ENCODE data around the gene SSX2IP. TPM values are rescaled to one million over a fixed set of nuclear protein-coding genes. Genes with fewer than 3 reads are reported as not detected.
"Not testable (repeated sequence)": the region's sequence is repeated elsewhere in the genome, so short reads cannot be mapped to it uniquely, and the experiment has no call there.

The SSX2IP gene
- total and polyA plus RNA-seq, 9 of the 15 experiments (the other 6 are each of a cell fraction or from before 2014, with no cell fraction given) = 20.6 to 96.7 (median 61.7) TPM

DNA sequence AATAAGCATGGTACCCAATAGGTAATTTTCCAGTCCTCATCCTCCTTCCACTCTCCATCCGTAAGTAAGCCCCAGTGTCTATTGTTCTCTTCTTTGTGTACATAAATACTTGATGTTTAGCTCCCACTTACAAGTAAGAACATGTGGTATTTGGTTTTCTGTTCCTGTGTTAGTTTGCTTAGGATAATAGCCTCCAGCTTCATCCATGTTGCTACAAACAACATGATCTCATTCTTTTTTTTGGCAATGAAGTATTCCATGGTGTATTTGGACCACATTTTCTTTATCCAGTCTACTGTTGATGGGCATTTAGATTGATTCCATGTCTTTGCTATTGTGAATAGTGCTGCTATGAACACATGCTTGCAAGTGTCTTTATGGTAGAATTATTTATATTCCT is 37.5 kb upstream of the SSX2IP start:
- H3K9me1 ChIP-seq (ENCODE audit: control insufficient read depth, insufficient read depth, low read length); H3K36me3 ChIP-seq (ENCODE audit: control insufficient read depth, insufficient read depth, low read length); H3K4me3 ChIP-seq; H4K20me1 ChIP-seq (replicated peaks; ENCODE audit: control insufficient read depth, insufficient read depth, low read length); DNase-seq (ENCODE audit: extremely low read depth in 1 of 4, low spot score in 3 of 4); H3K79me2 ChIP-seq (ENCODE audit: control insufficient read depth, insufficient read depth, low read length); CTCF ChIA-PET (ENCODE audit: low intra/inter-chr PET ratio); ATAC-seq; H3K9ac ChIP-seq (ENCODE audit: insufficient read depth in 1 of 2, low read depth in 2 of 2, low read length in 2 of 2); H3K27ac ChIP-seq (ENCODE audit: extremely low read depth, low read depth, low read length); H3K27me3 ChIP-seq (ENCODE audit: control insufficient read depth in 2 of 2, insufficient read depth in 2 of 2, low read length in 2 of 2); FAIRE-seq; intact Hi-C loops (cut with micrococcal nuclease); H3K4me1 ChIP-seq (replicated peaks in 1 of 2; ENCODE audit: control insufficient read depth in 2 of 2, insufficient read depth in 2 of 2, low read length in 2 of 2); BruUV-seq (replicated peaks); H3K4me2 ChIP-seq (ENCODE audit: insufficient read depth, low read length); H3K9me3 ChIP-seq (replicated peaks; ENCODE audit: control insufficient read depth, insufficient read depth, low read depth, low read length); in situ Hi-C loops (cut with MboI): not testable (repeated sequence)
- whole genome bisulfite sequencing (ENCODE audit: insufficient coverage, low coverage, missing lambda C conversion rate) = 31% methylated on average over 1 of the region's 1 CpG
- H2AFZ ChIP-seq (ENCODE audit: low read depth, low read length) = 0 out of 2 replicates have a peak overlapping the region, but pooled peaks have one; percentile 3
- POLR2A ChIA-PET = interaction anchor here (0.8 kb wide), 1 partner anchor 58 kb away, joined by 4 read pairs; no protein-coding TSS in a partner anchor

DNA sequence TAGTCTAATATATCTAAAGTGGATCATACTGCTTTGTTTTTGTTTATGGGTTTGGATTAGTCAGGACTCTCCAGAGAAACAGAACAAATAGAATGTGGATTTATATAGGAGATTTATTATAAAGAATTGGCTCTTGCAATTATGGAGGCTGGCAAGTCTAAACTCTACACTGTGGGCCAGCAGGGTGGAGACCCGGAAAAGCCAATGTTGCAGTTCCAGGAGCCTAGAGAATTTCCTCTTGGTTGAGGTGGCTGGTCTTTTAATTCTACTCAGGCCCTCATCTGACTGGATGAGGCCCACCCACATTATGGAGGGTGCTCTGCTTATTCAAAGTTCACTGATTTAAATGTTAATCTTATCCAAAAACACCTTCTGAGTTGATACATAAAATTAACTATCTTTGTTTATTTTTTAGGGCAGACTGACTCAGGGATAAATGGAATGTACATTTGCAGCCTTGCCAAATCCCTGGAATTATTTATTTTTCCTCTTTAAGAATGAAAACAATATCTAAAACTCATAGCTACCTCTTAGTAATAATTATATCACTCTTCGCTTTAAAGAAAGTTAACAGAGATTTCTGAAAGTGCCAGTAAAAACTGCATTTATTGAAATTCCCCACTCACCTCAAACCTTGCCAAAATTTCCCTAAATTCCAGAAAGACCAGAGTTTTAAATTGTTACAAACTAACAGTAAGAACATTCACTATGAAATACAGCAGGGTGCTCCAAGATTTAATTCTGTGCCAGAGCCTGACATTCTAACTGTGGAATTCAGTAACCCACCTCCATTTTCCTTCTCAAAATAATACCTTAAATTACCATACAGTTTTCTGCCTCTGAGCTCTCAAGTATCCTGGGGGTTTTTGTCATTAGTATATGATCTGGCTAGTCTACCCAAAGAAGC is 36.6 kb upstream of the SSX2IP start:
- intact Hi-C loops (cut with micrococcal nuclease) (no loop called here), in situ Hi-C loops (cut with MboI) (no loop called here)
- ATAC-seq (no peak), DNase-seq (ENCODE audit: extremely low read depth in 1 of 4, low spot score in 3 of 4) (no peak), FAIRE-seq (no peak)
- ChIA-PET POLR2A (interaction anchor here (0.8 kb wide), 1 partner anchor 58 kb away, joined by 4 read pairs; no protein-coding TSS in a partner anchor), CTCF (ENCODE audit: low intra/inter-chr PET ratio) (no interaction called here)
- Histone ChIP-seq H3K36me3 (ENCODE audit: control insufficient read depth, insufficient read depth, low read length) (no peaks in the 10 kb centered on the region), H3K4me3 (no peak overlapping the region), H3K9me1 (ENCODE audit: control insufficient read depth, insufficient read depth, low read length) (no peaks in the 10 kb centered on the region), H3K79me2 (ENCODE audit: control insufficient read depth, insufficient read depth, low read length) (no peaks in the 10 kb centered on the region), H4K20me1 (replicated peaks; ENCODE audit: control insufficient read depth, insufficient read depth, low read length) (no peaks in the 10 kb centered on the region), H3K27me3 (ENCODE audit: control insufficient read depth in 2 of 2, insufficient read depth in 2 of 2, low read length in 2 of 2) (no peaks in the 10 kb centered on the region), H3K4me2 (ENCODE audit: insufficient read depth, low read length) (no peak overlapping the region), H3K9me3 (replicated peaks; ENCODE audit: control insufficient read depth, insufficient read depth, low read depth, low read length) (no peaks in the 10 kb centered on the region), H3K9ac (ENCODE audit: insufficient read depth in 1 of 2, low read depth in 2 of 2, low read length in 2 of 2) (no peak overlapping the region), H3K4me1 (replicated peaks in 1 of 2; ENCODE audit: control insufficient read depth in 2 of 2, insufficient read depth in 2 of 2, low read length in 2 of 2) (peaks cover 5 to 15% of the 10 kb centered on the region in 2 experiments; a peak in 3 of 5 replicates), H3K27ac (ENCODE audit: extremely low read depth, low read depth, low read length) (no peak overlapping the region), H2AFZ (ENCODE audit: low read depth, low read length) (no peak overlapping the region)
- BruUV-seq (replicated peaks) = no TSS peak
- 47% methylated on average over 2 of the region's 2 CpGs for WGBS (ENCODE audit: insufficient coverage, low coverage, missing lambda C conversion rate)
- no peak for TF ChIP-seq THRAP3 (IDR thresholded peaks at IDR 0.05; ENCODE audit: borderline replicate concordance)
- no peak for TF ChIP-seq CTCF (IDR thresholded peaks at IDR 0.05 in 2 of 3, conservative IDR thresholded peaks at IDR 0.05 in 1 of 3; ENCODE audit: insufficient read depth in 2 of 3, low read depth in 1 of 3, low read length in 3 of 3)
- no peak for TF ChIP-seq CREB5 (CRISPR knock-in tag; IDR thresholded peaks at IDR 0.05)
- no peak for TF ChIP-seq SAFB2 (IDR thresholded peaks at IDR 0.05; ENCODE audit: borderline replicate concordance, low read depth, low read length, severe bottlenecking)
- no peak for TF ChIP-seq STAG1 (CRISPR knock-in tag; IDR thresholded peaks at IDR 0.05; ENCODE audit: borderline replicate concordance)
- TF ChIP-seq TBL1XR1 (IDR thresholded peaks at IDR 0.05; ENCODE audit: low read length in 2 of 2) = no peak
- TF ChIP-seq ZNF174 (CRISPR knock-in tag; IDR thresholded peaks at IDR 0.05) = no peak
- TF ChIP-seq ZNF398 (CRISPR knock-in tag; IDR thresholded peaks at IDR 0.05) = no peak

Data from K562 (cell line).